Calu3 (cell line): ENCODE measurements around the gene ARHGAP9. TPM values are rescaled to one million over a fixed set of nuclear protein-coding genes. Genes with fewer than 3 reads are reported as not detected.

ENCODE experiments used
- BruUV-seq: library from RNA; stranded (reverse); fragments of 400-500 nt; replicated peaks from 2 replicates; lab custom pipeline; 2021; lab: Mats Ljungman, UMichigan
- CTCF ChIA-PET: fragments of 300-600 bp; sonication (Branson Sonifier 250); formaldehyde crosslinking; loops from one replicate; lab custom pipeline; 2022; ENCODE audit warnings: antibody characterized with exemption; lab: Charles Lee
- DNase-seq: peaks from one replicate; pipeline ENCODE4 v3.0.0; 2022
- H3K27ac Mint-ChIP-seq: one replicate; pipeline ENCODE4 v1.8.0; 2022; ENCODE audit warnings: mixed read lengths; ENCODE audit not compliant: unreplicated experiment
- H3K27me3 Mint-ChIP-seq: one replicate; pipeline ENCODE4 v1.8.0; 2022; ENCODE audit warnings: mixed read lengths; ENCODE audit not compliant: unreplicated experiment
- H3K36me3 Mint-ChIP-seq: one replicate; pipeline ENCODE4 v1.8.0; 2022; ENCODE audit warnings: mild to moderate bottlenecking, moderate library complexity, mixed read lengths; ENCODE audit not compliant: insufficient read depth, unreplicated experiment
- H3K4me1 Mint-ChIP-seq: one replicate; pipeline ENCODE4 v1.8.0; 2022; ENCODE audit warnings: mild to moderate bottlenecking, low read depth, mixed read lengths; ENCODE audit not compliant: unreplicated experiment
- H3K4me3 Mint-ChIP-seq: one replicate; pipeline ENCODE4 v1.8.0; 2022; ENCODE audit warnings: mild to moderate bottlenecking, low read depth, moderate library complexity, mixed read lengths; ENCODE audit not compliant: unreplicated experiment
- H3K9me3 Mint-ChIP-seq: one replicate; pipeline ENCODE4 v1.8.0; 2022; ENCODE audit warnings: low read depth, mixed read lengths; ENCODE audit not compliant: unreplicated experiment
- CTCF ChIP-seq: fragments of 200-600 bp; IDR thresholded peaks from one replicate; pipeline ENCODE4 v1.8.0; 2022; ENCODE audit warnings: antibody characterized with exemption; ENCODE audit not compliant: unreplicated experiment
- intact Hi-C: fragments of 100-400 bp; cut with micrococcal nuclease; formaldehyde crosslinking; loops from one replicate; pipeline ENCODE4 v1.10.0; 2022; ENCODE audit not compliant: unreplicated experiment
- total RNA-seq: library from RNA; stranded (reverse); gene quantifications from 2 replicates; pipeline ENCODE4 v1.2.3, GENCODE V29; 2022

The ARHGAP9 gene
- total RNA-seq, 1 experiment from 2014 or later: not detected

GRCh38 chr12:57479043-57479375 lies 657 bp downstream of the ARHGAP9 start:
- Mint-ChIP-seq H3K9me3 (no peaks in the 10 kb centered on the region), H3K4me1 (peaks cover 31% of the 10 kb centered on the region), H3K27ac (no peak overlapping the region), H3K4me3 (no peak overlapping the region), H3K27me3 (peaks cover 97% of the 10 kb centered on the region), H3K36me3 (no peaks in the 10 kb centered on the region)
- intact Hi-C loops: no loop called here
- no peak for DNase-seq
- TF ChIP-seq CTCF: no peak
- BruUV-seq: no TSS peak
- CTCF ChIA-PET: no interaction called here

GRCh38 chr12:57477710-57478681 lies 1.7 kb downstream of the ARHGAP9 start:
- no peak overlapping the region for H3K27ac Mint-ChIP-seq
- H3K9me3 Mint-ChIP-seq: no peaks in the 10 kb centered on the region
- no TSS peak for BruUV-seq
- no peaks in the 10 kb centered on the region for H3K36me3 Mint-ChIP-seq
- intact Hi-C loops: no loop called here
- DNase-seq: no peak
- H3K4me3 Mint-ChIP-seq: no peak overlapping the region
- peaks cover 31% of the 10 kb centered on the region for H3K4me1 Mint-ChIP-seq
- CTCF ChIA-PET: interaction anchor here (0.6 kb wide), 1 partner anchor 46 kb away, joined by 4 read pairs; no protein-coding TSS in a partner anchor
- TF ChIP-seq CTCF: no peak
- H3K27me3 Mint-ChIP-seq: peaks cover 97% of the 10 kb centered on the region

GRCh38 chr12:57476993-57477709 lies 2.5 kb downstream of the ARHGAP9 start:
- H3K9me3 Mint-ChIP-seq: no peaks in the 10 kb centered on the region
- H3K36me3 Mint-ChIP-seq: no peaks in the 10 kb centered on the region
- H3K27me3 Mint-ChIP-seq: peaks cover 100% of the 10 kb centered on the region
- no peak overlapping the region for H3K27ac Mint-ChIP-seq
- no peak overlapping the region for H3K4me3 Mint-ChIP-seq
- no peak for DNase-seq
- H3K4me1 Mint-ChIP-seq: peaks cover 31% of the 10 kb centered on the region
- TF ChIP-seq CTCF: no peak
- CTCF ChIA-PET: interaction anchor here (0.6 kb wide), 1 partner anchor 45 kb away, joined by 4 read pairs; no protein-coding TSS in a partner anchor
- BruUV-seq: no TSS peak
- intact Hi-C loops: no loop called here

GRCh38 chr12:57476162-57476992 lies 3.3 kb downstream of the ARHGAP9 start:
- BruUV-seq: no TSS peak
- Mint-ChIP-seq H3K4me1 (peaks cover 31% of the 10 kb centered on the region), H3K4me3 (peak overlapping the region; percentile 54), H3K27ac (no peak overlapping the region), H3K36me3 (no peaks in the 10 kb centered on the region), H3K27me3 (peaks cover 100% of the 10 kb centered on the region), H3K9me3 (no peaks in the 10 kb centered on the region)
- CTCF ChIA-PET: interaction anchor here (0.6 kb wide), 1 partner anchor 767 kb away, joined by 3 read pairs; no protein-coding TSS in a partner anchor
- intact Hi-C loops: no loop called here
- no peak for DNase-seq
- TF ChIP-seq CTCF: no peak
